ENCODE data around the gene MRPL45.

The MRPL45 gene

GRCh38 chr17:38326996-38327792, 30.2 kb downstream of the MRPL45 start:
- no peak for DNase-seq

GRCh38 chr17:38327936-38328335, 31.0 kb downstream of the MRPL45 start:
- no peak for DNase-seq

- DNase-seq = no peak
Observed at GRCh38 chr17:38328620-38329019, 31.7 kb downstream of the MRPL45 start.

- no peak for DNase-seq
Observed at GRCh38 chr17:38329284-38329683, 32.3 kb downstream of the MRPL45 start.

GRCh38 chr17:38329808-38330730, 33.1 kb downstream of the MRPL45 start:
- DNase-seq = no peak

- DNase-seq = no peak
Observed at GRCh38 chr17:38330941-38331411, 34.0 kb downstream of the MRPL45 start.

GRCh38 chr17:38332735-38333134, 35.8 kb downstream of the MRPL45 start:
- DNase-seq = no peak

GRCh38 chr17:38333635-38334295, 36.8 kb downstream of the MRPL45 start:
- DNase-seq = no peak

GRCh38 chr17:38334480-38335364, 37.8 kb downstream of the MRPL45 start:
- DNase-seq = no peak

- DNase-seq = no peak
Observed at GRCh38 chr17:38336838-38337237, 39.9 kb downstream of the MRPL45 start.

GRCh38 chr17:38338053-38338452, 41.1 kb downstream of the MRPL45 start:
- no peak for DNase-seq

GRCh38 chr17:38338535-38338934, 41.6 kb downstream of the MRPL45 start:
- no peak for DNase-seq

- no peak for DNase-seq
Observed at GRCh38 chr17:38339891-38340290, 42.9 kb downstream of the MRPL45 start.

GRCh38 chr17:38341035-38341721, 44.2 kb downstream of the MRPL45 start:
- DNase-seq = no peak

- no peak for DNase-seq
Observed at GRCh38 chr17:38342886-38343607, 46.1 kb downstream of the MRPL45 start.

GRCh38 chr17:38343608-38344419, 46.8 kb downstream of the MRPL45 start, which contains the start of gene GPR179:
Gene GPR179 (minus strand): TSS chr17:38343956. CDS start chr17:38343789, 167 bp downstream.
- no peak for DNase-seq

- DNase-seq = no peak
Observed at GRCh38 chr17:38344420-38344745, 47.4 kb downstream of the MRPL45 start.

- DNase-seq = no peak
Observed at GRCh38 chr17:38345743-38346142, 48.8 kb downstream of the MRPL45 start.

GRCh38 chr17:38349097-38349730, 52.2 kb downstream of the MRPL45 start:
- DNase-seq = peak; percentile 78

All from amniotic stem cell (primary cell).